ENCODE results near the gene MLXIP. TPM values are rescaled to one million over a fixed set of nuclear protein-coding genes. Genes with fewer than 3 reads are reported as not detected.

Gene MLXIP
- total RNA-seq, 4 donors from 2014 or later = 15.5 to 34.5 (median 19.8) TPM

- 72 to 75% methylated on average over 11 of the region's 11 CpGs for WGBS, 2 donors
- DNase-seq (ENCODE audit: low spot score in 2 of 2) = no peak
- no peak overlapping the region for H3K4me3 ChIP-seq (ENCODE audit: low read depth, poor library complexity, severe bottlenecking)
- TF ChIP-seq POLR2A (IDR thresholded peaks at IDR 0.05) (no peak), CTCF (IDR thresholded peaks at IDR 0.05) (no peak)
- intact Hi-C loops (cut with DNase I; ENCODE audit: low total_unique reads) = no loop called here
Measured at GRCh38 chr12:122160761-122161160, 82.2 kb downstream of the MLXIP start.

- 69 to 74% methylated on average over 8 of the region's 8 CpGs for WGBS, 2 donors
- intact Hi-C loops (cut with DNase I; ENCODE audit: low total_unique reads) = no loop called here
- no peak overlapping the region for H3K4me3 ChIP-seq (ENCODE audit: low read depth, poor library complexity, severe bottlenecking)
- TF ChIP-seq POLR2A (IDR thresholded peaks at IDR 0.05) (no peak), CTCF (IDR thresholded peaks at IDR 0.05) (no peak)
- no peak for DNase-seq (ENCODE audit: low spot score in 2 of 2)
Measured at GRCh38 chr12:122161682-122162081, 83.1 kb downstream of the MLXIP start.

GRCh38 chr12:122162976-122163375 is 84.4 kb downstream of the MLXIP start:
- WGBS, 2 donors = 69 to 83% methylated on average over 3 of the region's 3 CpGs
- DNase-seq (ENCODE audit: low spot score in 2 of 2) = no peak
- intact Hi-C loops (cut with DNase I; ENCODE audit: low total_unique reads) = no loop called here
- no peak for TF ChIP-seq CTCF (IDR thresholded peaks at IDR 0.05)
- H3K4me3 ChIP-seq (ENCODE audit: low read depth, poor library complexity, severe bottlenecking) = no peak overlapping the region

GRCh38 chr12:122166422-122167349 is 88.1 kb downstream of the MLXIP start:
- WGBS, 2 donors = 80 to 82% methylated on average over 22 of the region's 22 CpGs

GRCh38 chr12:122167356-122167925 is 88.9 kb downstream of the MLXIP start:
- 81 to 84% methylated on average over 10 of the region's 10 CpGs for WGBS, 2 donors
- intact Hi-C loops (cut with DNase I; ENCODE audit: low total_unique reads) = no loop called here
- no peak for TF ChIP-seq CTCF (IDR thresholded peaks at IDR 0.05)
- TF ChIP-seq POLR2A (IDR thresholded peaks at IDR 0.05) = no peak

More at GRCh38 chr12:122166422-122167349, 88.1 kb downstream of the MLXIP start:
- TF ChIP-seq POLR2A (IDR thresholded peaks at IDR 0.05) (no peak), CTCF (IDR thresholded peaks at IDR 0.05) (no peak)
- intact Hi-C loops (cut with DNase I; ENCODE audit: low total_unique reads) = no loop called here
- H3K4me3 ChIP-seq (ENCODE audit: low read depth, poor library complexity, severe bottlenecking) = no peak overlapping the region
- no peak for DNase-seq (ENCODE audit: low spot score in 2 of 2)

More at GRCh38 chr12:122167356-122167925, 88.9 kb downstream of the MLXIP start:
- H3K4me3 ChIP-seq (ENCODE audit: low read depth, poor library complexity, severe bottlenecking) = no peak overlapping the region
- DNase-seq (ENCODE audit: low spot score in 2 of 2) = no peak
